Measurements from ENCODE around the gene MRPL1. TPM values are rescaled to one million over a fixed set of nuclear protein-coding genes. Genes with fewer than 3 reads are reported as not detected.

The MRPL1 gene
- total RNA-seq = 28.8 and 29.3 TPM in 2 replicates

GRCh38 chr4:77862478-77863216, at the start of gene MRPL1:
Gene MRPL1, plus strand, starts transcription at chr4:77862830. Its CDS starts 19 bp downstream, at chr4:77862849.

GRCh38 chr4:77818602-77819403, 43.8 kb upstream of the MRPL1 start, which contains the start of gene CNOT6L:
Gene CNOT6L, minus strand, starts transcription at chr4:77819368. Its CDS starts 60 bp downstream, at chr4:77819308.

Other genes with a start within 250 kb of the MRPL1 start
- 8.0 and 9.1 TPM in 2 replicates for gene CNOT6L, start 43.5 kb upstream of the MRPL1 start, total RNA-seq
- under 0.01 and 0.26 TPM in 2 replicates for gene FRAS1, start 194.5 kb downstream of the MRPL1 start, total RNA-seq

Measured in bronchial smooth muscle cell (primary cell).